Astrocyte of the cerebellum (primary cell): ENCODE results near the gene GOT1.

ENCODE experiments used
- DNase-seq: peaks from one replicate; pipeline ENCODE4 v3.0.0-alpha.2; 2011; ENCODE audit warnings: low read depth
- H3K4me3 ChIP-seq: 2 replicates; pipeline ENCODE4 v1.5.1; 2011; ENCODE audit warnings: mild to moderate bottlenecking, low read depth, low read length, moderate library complexity
- CTCF ChIP-seq: IDR thresholded peaks from 2 replicates; pipeline ENCODE4 v1.5.1; 2012; ENCODE audit warnings: low read length, low read depth, moderate library complexity, mild to moderate bottlenecking; ENCODE audit errors: missing control alignments
- in situ Hi-C: cut with HindIII; loops from 2 replicates; pipeline ENCODE4 v1.10.0; 2017; ENCODE audit warnings: low sequenced_read_pairs

GOT1 gene

GRCh38 chr10:99422529-99423096, 7.8 kb downstream of the GOT1 start:
- in situ Hi-C loops, result no loop called here
- DNase-seq, result no peak
- TF ChIP-seq CTCF, result no peak
- H3K4me3 ChIP-seq, result no peak overlapping the region

- no peak for TF ChIP-seq CTCF
- in situ Hi-C loops, result no loop called here
- DNase-seq, result no peak
- no peak overlapping the region for H3K4me3 ChIP-seq
These were observed 9.1 kb downstream of the GOT1 start for GRCh38 chr10:99421233-99421739.

- TF ChIP-seq CTCF, result no peak
These were observed 10.7 kb downstream of the GOT1 start for GRCh38 chr10:99419688-99420087.

GRCh38 chr10:99418910-99419624, 11.4 kb downstream of the GOT1 start:
- no peak overlapping the region for H3K4me3 ChIP-seq
- DNase-seq, result no peak
- TF ChIP-seq CTCF, result no peak
- in situ Hi-C loops, result no loop called here

More at GRCh38 chr10:99419688-99420087, 10.7 kb downstream of the GOT1 start:
- in situ Hi-C loops, result no loop called here
- no peak for DNase-seq
- H3K4me3 ChIP-seq, result no peak overlapping the region

DNA sequence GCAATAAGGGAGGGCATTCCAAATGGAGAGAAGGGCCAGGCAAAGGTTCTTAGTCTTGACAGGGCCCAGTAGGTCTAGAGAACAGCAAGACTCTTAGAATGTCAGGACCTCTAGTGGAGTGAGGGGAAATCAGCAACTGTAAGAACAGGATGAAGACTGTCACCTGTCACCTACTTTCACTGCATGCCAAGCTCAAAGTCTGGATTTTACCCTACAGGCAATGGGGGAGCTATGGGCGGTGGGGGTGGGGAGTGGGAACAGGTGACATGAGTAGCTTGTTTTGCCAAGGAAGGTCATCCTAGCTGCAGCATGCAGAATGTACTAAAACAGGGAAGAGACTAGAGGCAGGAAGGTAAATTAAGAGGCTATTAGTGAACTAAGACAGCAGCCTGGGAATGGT, 18.3 kb downstream of the GOT1 start:
- H3K4me3 ChIP-seq, result no peak overlapping the region
- no peak for TF ChIP-seq CTCF
- DNase-seq, result no peak
- in situ Hi-C loops, result no loop called here

DNA sequence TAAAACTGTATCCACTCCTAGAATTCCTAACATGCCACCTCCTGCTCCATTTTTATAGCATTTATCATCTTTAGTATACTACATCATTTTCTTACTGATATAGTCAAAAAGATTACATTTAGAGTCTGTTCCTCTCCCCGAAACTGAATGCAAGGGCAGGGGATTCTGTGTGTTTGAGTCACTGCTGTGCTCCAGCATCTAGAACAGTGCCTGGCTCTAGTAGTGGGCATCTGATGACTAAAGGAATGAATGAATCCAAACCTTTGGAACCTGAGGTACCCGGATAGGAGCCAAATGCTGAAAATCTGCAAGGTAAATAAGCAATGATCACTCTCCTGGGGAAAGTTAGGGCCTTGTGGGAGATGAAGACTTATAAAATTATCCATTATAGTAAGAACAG, 18.9 kb downstream of the GOT1 start:
- no peak for TF ChIP-seq CTCF
- in situ Hi-C loops, result no loop called here
- DNase-seq, result no peak
- no peak overlapping the region for H3K4me3 ChIP-seq
